Measurements from ENCODE around the gene DDT.
"Not testable (repeated sequence)": the region's sequence is repeated elsewhere in the genome, so short reads cannot be mapped to it uniquely, and the experiment has no call there.

The DDT gene

GRCh38 chr22:23949764-23950163, 24.5 kb downstream of the DDT start:
- FAIRE-seq: not testable (repeated sequence)

GRCh38 chr22:23947391-23947790, 26.9 kb downstream of the DDT start:
- not testable (repeated sequence) for FAIRE-seq

- FAIRE-seq: not testable (repeated sequence)
Measured at GRCh38 chr22:23940166-23940565, 34.1 kb downstream of the DDT start.

GRCh38 chr22:23939017-23939357, 35.3 kb downstream of the DDT start:
- no peak for FAIRE-seq

GRCh38 chr22:23938328-23939016, 35.8 kb downstream of the DDT start:
- no peak for FAIRE-seq

GRCh38 chr22:23926561-23926960, 47.7 kb downstream of the DDT start:
- no peak for FAIRE-seq

- FAIRE-seq: no peak
Measured at GRCh38 chr22:23925020-23925606, 49.1 kb downstream of the DDT start.

GRCh38 chr22:23922921-23923320, 51.3 kb downstream of the DDT start:
- FAIRE-seq: no peak

GRCh38 chr22:23921586-23922201, 52.5 kb downstream of the DDT start:
- not testable (repeated sequence) for FAIRE-seq
